Islet of Langerhans (tissue), 1 donor: ENCODE measurements around the gene CCDC85A.

Source experiments
- FAIRE-seq: peaks from one replicate; lab custom pipeline; 2011; peaks lifted over from hg19 to GRCh38; lab: Jason Lieb, UNC

CCDC85A gene

DNA sequence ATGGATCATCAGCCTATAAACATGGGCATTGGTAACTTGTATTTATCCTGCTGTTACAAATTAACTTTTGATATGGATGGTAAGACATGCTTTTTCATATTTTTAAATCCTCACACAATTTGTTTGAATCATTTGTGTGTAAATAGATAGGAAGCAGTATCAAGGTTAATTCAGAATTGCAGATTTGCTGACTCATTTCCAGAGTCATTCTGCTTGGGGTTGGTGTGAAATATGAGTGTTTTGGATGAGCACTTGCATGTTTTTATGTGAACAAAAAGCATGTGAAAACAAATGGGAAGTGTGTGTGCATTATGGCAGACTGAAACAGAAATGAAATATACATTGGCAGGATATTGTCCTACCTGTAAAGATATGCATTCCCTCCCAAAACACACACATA lies 11.8 kb downstream of the CCDC85A start:
- FAIRE-seq, result no peak

DNA sequence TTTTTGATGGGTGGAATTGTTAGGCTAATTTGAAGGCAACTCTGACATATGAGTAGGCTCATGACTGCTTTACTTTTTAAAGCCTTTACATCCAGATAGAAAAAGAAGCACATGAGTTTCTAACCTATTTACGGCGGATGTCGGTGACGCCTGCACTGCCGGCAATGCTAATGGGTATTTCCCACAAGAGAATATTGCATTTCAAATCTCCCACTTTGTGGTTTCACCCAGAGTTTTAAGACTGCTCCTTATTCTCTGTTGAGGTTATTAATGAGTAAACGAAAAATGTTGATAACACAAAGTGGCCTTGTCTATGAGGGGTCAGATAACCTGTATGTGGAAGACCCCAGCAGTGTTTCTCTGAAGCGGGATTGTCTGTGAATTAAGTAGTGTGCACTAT lies 14.0 kb downstream of the CCDC85A start:
- no peak for FAIRE-seq

DNA sequence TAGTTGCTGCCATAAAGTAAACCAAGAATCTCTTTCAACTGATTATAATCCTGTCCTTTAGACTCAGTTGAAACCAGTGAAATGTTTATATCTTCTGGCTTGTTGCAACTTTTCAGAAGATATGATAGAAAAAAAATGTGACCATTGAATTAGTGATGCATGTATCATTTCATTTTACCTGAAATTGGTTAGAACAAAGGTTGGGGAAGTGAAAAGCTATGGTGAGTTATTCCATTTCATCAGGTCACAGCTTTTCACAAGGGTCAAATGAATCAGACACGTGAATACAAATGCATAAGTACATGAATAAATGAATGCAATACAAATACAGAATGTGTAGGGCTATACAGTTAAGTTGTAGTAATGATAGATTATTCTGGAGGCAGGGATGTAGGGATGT lies 15.1 kb downstream of the CCDC85A start:
- FAIRE-seq, result no peak

DNA sequence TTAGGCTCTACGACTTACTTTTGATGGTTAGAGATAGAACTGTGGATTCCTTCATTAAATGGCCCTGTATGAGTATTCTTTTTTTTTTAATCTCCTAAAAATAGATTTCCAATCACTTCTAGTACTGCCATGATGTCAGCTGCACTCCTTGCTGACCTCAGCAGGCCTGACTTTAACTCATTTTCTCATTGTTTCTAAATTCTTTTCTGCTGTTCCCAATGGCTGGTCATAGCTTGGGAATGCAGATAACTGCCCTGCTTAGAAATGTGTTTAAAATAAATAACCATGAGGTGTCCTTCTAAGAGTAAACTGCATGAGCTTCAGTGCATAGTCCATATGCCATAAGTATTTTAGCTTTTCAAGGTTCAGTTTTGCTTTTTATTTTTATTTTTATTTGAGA lies 15.7 kb downstream of the CCDC85A start:
- FAIRE-seq, result no peak

DNA sequence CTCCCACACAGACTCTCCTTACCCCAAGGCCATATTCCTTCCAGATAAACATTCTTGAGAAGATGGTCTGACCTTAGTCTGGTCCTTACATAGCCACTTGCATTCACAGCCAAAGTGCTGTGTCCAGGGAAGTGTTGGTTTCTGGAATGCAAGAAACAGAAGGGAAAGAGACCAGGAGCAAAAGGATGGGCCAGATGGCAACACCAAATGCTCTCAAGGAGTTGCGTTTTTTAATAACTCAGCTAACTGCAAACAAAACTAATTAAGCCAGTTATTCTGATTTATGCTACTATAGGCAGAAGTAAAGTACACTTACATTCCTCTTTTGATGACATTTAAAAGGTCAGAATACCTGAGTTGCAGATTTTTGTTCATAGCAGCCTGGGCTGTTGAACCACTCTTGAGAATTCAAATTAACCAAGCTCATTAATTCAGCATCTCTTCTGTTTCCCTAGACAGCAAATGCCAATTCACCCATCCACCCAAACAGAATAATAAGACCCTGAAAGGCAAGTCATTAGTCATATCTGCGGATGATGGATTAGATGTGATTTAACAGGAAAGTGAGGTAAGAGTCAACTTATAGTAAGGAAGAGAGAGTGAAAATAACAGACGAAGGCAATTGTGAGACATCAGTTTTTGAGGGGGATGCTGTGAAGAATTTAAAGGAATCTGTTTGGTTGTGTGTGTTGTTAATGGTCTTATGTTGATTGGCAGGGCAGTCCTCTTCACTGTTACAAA lies 18.8 kb downstream of the CCDC85A start:
- FAIRE-seq, result no peak

DNA sequence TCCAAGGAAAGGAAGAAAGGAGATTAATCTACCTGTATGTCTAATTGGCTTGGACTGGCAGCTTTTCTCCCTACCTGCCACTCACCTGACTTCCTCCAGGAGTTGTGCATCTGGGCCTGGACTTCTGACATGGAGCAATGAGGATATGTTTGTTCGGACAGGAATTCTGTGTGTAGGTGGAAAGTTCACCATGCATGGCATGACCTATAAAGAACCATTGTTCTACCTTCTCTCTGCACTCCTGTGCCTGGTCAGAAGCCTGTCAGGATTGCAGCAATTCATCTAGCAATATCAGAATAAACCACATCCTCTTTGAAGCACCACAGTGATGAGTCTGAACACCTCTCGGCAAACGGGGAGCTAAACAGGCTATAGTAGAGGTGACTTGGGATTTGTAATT lies 20.8 kb downstream of the CCDC85A start:
- no peak for FAIRE-seq

GRCh38 chr2:56206250-56206649 lies 22.5 kb downstream of the CCDC85A start:
- FAIRE-seq, result no peak

DNA sequence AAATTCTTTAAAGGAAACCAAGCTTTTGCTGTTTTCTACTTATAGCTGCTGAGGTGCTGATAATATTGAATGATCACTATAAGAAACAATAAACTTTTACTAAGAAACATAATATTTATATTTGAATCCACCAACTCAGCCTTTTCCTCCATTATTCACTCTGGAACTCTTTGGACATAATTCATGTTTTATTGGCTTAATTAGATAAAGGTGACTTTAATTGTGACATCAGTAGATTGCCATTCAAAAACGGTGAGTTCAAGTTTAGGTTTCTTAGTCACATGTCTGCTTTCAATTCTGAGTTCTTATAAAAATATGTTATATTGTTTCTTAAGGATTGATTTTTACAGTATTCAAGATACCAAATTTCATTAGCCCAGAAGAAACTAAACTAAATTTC lies 24.0 kb downstream of the CCDC85A start:
- peak; percentile 83 for FAIRE-seq

DNA sequence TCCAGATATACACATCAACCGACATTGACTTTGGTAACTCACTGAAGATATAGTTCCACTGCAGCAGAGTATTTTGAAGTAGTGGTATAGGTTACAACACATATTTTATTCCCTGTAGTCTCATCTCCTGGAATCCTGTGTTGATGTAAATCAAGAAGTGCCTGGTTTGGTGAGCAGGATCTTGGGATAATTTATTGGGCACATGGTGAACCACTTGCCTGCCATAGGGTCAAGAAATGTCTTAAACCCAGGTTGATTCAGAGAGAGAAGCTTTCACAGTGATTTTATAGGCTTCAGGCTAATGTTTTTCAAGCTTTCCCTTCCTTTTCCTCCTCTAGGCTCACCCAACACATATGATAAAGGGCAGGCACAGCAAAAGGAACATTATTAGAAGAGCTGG lies 24.6 kb downstream of the CCDC85A start:
- no peak for FAIRE-seq

GRCh38 chr2:56209701-56210100 lies 25.9 kb downstream of the CCDC85A start:
- FAIRE-seq, result no peak

DNA sequence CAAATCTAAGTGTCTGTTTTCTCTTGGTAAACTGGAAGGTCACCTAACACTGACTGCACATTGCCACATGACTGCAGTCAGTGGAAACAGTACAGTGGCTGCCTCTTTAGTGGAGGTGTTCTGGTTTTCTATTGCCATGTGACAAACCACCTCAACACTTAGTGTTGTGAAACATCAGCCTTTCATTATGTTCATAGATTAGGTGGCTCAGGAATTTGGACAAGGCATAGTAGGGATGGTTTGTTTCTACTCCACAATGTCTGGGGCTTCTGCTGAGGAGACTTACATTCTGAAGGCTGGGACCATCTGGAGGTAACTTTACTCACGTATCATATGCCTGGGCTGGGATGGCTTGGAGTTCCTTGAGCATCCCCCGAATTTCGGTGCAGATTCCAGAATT lies 26.5 kb downstream of the CCDC85A start:
- FAIRE-seq, result no peak

- FAIRE-seq, result no peak
Observed at GRCh38 chr2:56211048-56211447, 27.3 kb downstream of the CCDC85A start.

- no peak for FAIRE-seq
Observed at GRCh38 chr2:56215911-56216310, 32.1 kb downstream of the CCDC85A start.

DNA sequence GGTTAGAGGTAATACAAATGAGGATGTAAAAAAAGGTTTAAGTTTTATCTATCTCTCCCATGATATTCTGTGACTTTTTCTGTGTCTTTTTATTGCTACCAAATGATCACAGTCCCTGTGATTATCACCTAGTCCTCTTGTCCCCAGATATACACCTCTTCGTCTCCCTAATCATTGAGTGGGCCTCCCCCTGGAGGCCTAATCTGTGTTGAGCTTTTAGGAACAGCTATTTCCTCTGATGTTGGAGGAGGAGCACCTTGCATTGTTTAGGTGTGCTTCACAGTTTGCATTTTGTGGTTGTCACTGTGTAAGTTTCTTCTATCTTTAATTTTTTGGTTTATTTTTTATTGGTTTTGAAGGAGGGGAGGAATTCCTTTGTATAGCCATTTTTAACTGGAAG lies 33.3 kb downstream of the CCDC85A start:
- no peak for FAIRE-seq

DNA sequence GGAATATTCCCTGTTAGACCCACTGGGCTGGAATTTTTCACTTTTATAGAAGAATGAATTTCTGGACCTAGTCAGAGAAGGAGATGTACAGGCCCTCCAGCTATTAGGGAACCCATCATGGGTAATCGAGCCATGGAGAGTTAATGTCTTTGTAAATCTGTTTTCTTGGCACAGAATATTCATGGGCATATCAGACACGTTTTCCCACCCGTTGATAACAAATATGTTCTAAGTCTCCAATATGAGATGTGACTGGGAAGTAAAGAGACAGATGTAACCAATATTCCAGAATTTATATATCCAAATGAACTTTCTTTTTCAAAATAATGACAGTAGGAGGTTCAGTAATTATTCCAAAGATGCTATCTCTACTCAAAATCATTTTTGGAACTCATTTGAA lies 38.7 kb downstream of the CCDC85A start:
- no peak for FAIRE-seq

- no peak for FAIRE-seq
Observed at GRCh38 chr2:56224316-56224715, 40.5 kb downstream of the CCDC85A start.

GRCh38 chr2:56227811-56228210 lies 44.0 kb downstream of the CCDC85A start:
- no peak for FAIRE-seq

DNA sequence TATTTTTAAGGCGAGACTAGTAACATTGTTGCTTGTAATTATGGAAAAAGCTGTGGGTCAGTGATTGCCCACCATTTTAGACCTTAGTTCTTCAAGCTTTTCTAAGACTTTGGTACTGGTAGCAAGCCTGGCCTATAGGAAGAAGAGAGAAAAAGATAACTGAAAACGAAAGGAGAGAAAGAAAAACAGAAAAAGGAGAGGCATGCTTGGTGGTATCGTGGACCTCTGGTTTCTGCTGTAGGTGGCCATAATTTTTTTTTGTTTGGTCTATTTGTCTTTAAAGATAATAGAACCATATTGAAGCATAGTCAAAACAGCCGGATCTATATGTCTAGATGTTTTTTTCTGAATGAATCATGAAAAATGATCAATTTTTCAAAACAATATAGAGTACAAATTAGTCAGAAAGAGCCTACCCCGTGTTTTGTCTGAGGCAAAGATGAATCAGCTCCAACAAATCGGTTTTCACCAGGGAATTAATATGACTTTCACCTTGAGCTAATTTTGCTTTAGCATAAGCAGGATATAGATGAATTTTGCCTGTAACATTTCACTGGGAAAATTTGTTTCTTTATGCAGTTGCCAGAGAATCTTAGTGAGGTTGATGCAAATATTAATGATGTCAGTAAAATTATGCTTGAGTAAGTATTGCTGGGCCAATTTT lies 45.7 kb downstream of the CCDC85A start:
- FAIRE-seq, result no peak

DNA sequence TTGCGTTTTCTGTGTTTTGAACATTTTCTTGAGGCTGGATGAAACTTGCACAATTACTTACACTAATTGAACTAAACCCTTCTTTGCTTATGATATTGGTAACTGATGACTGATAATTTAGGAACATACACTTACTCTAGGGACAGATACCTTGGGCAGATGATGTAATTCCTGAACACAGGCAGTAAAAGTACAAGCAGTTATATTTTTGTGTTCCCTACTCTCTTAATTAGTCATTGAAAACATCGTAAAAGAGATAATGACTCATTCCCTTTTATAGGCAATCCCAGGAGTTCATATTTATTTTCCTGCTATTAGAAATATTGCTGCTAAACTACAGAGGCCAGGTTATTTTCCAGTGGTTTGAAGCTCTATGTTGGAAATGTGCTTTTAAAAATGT lies 46.4 kb downstream of the CCDC85A start:
- FAIRE-seq, result no peak

DNA sequence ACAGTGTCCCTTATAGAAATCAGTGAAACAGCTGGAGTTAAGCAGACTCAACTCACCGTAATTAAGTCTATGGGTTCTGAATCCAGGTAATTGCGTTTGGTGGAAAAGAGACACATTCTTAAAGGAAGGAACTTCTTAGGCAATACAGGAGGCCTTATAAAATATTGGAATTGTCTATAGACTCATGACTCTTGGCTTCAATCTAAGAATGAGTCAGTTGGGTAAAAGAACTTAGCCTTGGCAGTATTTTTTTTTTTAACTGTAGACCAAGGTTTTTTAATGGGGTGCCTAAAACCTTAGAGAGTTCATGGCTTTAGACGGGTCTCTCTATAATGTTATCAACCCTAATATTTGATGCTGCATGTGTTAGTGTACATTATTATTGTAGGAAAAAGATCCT lies 47.6 kb downstream of the CCDC85A start:
- no peak for FAIRE-seq

GRCh38 chr2:56232912-56233311 lies 49.1 kb downstream of the CCDC85A start:
- FAIRE-seq, result no peak

- FAIRE-seq, result no peak
Observed at GRCh38 chr2:56234241-56234640, 50.5 kb downstream of the CCDC85A start.

DNA sequence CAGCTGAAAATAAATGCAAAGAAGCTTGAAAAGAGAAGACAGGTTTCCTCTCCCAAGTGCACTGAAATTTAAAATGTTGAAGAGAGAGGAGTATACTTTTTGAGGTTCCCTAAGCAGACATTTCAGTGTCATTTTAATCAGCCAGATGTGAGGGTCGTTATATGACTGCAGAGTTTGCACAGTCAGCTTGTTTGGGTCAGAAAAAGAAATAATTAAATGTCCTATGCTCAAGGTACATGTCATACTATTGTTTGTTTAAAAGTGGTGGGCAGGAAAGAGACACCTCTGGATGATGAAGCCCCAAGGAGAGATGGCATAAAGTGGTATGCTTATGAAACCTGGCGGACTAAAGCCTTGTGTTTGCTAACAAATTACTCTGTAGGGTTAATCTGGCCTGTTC lies 55.2 kb downstream of the CCDC85A start:
- FAIRE-seq, result no peak

DNA sequence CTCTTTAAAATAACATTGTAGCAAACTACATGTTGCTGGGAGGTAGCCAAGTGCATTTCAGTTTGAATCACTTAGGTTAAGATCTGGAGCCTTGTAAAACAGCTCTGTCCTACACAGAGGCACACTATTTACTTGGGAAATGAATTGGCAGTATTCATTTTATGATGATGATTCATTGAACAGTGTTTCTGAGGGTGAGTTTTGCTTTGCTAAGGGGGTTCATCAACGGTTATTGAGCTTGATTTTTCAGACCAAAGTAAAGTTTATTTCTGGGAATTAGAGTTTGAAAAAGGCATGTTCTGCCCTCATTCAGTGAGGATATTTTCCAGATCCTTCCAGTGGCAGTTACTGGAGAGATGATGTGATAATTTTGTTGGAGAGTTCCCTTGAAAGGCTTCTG lies 55.6 kb downstream of the CCDC85A start:
- FAIRE-seq, result no peak
